IMR-90 (cell line): Measurements from ENCODE around the gene BLVRA. TPM values are rescaled to one million over a fixed set of nuclear protein-coding genes. Genes with fewer than 3 reads are reported as not detected.

ENCODE experiments used
- ATAC-seq: fragments of 200-7000 bp; cut with Tn5 transposase; 2 replicates; pipeline ENCODE4 v1.9.1; 2020; ENCODE audit warnings: low read depth, mild to moderate bottlenecking, moderate library complexity
- BruUV-seq: library from RNA; stranded (reverse); fragments of 400-500 nt; replicated peaks from 2 replicates; lab custom pipeline; 2021; lab: Mats Ljungman, UMichigan
- CTCF ChIA-PET: fragments of 300-600 bp; formaldehyde crosslinking; extraction: SDS; loops from one replicate; lab custom pipeline; 2021; ENCODE audit warnings: antibody characterized with exemption; lab: Yijun Ruan, JAX
- POLR2A ChIA-PET: fragments of 300-600 bp; sonication (Branson Sonifier 250); formaldehyde crosslinking; loops from one replicate; lab custom pipeline; 2022; ENCODE audit warnings: antibody characterized with exemption; ENCODE audit not compliant: unreplicated experiment; lab: Charles Lee
- DNase-seq: peaks from one replicate; pipeline ENCODE4 v3.0.0; 2013
- H2AFZ ChIP-seq: replicated peaks from 2 replicates; pipeline ENCODE3; 2013; ENCODE audit warnings: low read length, mild to moderate bottlenecking; ENCODE audit not compliant: poor library complexity
- H2AK5ac ChIP-seq: 2 replicates; pipeline ENCODE4 v1.6.1; 2013; ENCODE audit warnings: low read depth, low read length, inconsistent platforms
- H2AK9ac ChIP-seq: replicated peaks from 2 replicates; pipeline ENCODE3; 2013; ENCODE audit warnings: mild to moderate bottlenecking, low read depth, low read length, moderate library complexity; ENCODE audit not compliant: poor library complexity
- H2BK120ac ChIP-seq: 2 replicates; pipeline ENCODE4 v1.6.1; 2013; ENCODE audit warnings: low read depth, low read length, inconsistent platforms
- H2BK15ac ChIP-seq: 3 replicates; pipeline ENCODE4 v1.6.1; 2013; ENCODE audit warnings: low read depth, low read length, inconsistent platforms
- H2BK20ac ChIP-seq: 2 replicates; pipeline ENCODE4 v1.6.1; 2013; ENCODE audit warnings: low read depth, mild to moderate bottlenecking, inconsistent platforms, low read length, moderate library complexity
- H2BK5ac ChIP-seq: 2 replicates; pipeline ENCODE4 v1.6.1; 2013; ENCODE audit warnings: mild to moderate bottlenecking, low read depth, low read length, inconsistent platforms; ENCODE audit not compliant: poor library complexity, severe bottlenecking
- H3K14ac ChIP-seq: replicated peaks from 2 replicates; pipeline ENCODE4 v1.6.1; 2013; ENCODE audit warnings: low read depth, low read length, inconsistent platforms
- H3K18ac ChIP-seq: 2 replicates; pipeline ENCODE4 v1.6.1; 2013; ENCODE audit warnings: low read depth, low read length, control low read depth
- H3K23ac ChIP-seq: 2 replicates; pipeline ENCODE4 v1.6.1; 2013; ENCODE audit warnings: low read depth, low read length, inconsistent platforms
- H3K27ac ChIP-seq: 2 replicates; pipeline ENCODE4 v1.5.1; 2013; ENCODE audit warnings: mild to moderate bottlenecking, control low read depth, low read length; ENCODE audit not compliant: insufficient read depth
- H3K27me3 ChIP-seq: 2 replicates; pipeline ENCODE4 v1.6.1; 2013; ENCODE audit warnings: low read length; ENCODE audit not compliant: control insufficient read depth, insufficient read depth
- H3K36me3 ChIP-seq: 2 replicates; pipeline ENCODE4 v1.6.1; 2013; ENCODE audit warnings: low read length, mixed read lengths; ENCODE audit not compliant: control insufficient read depth, insufficient read depth
- H3K4ac ChIP-seq: 2 replicates; pipeline ENCODE4 v1.6.1; 2013; ENCODE audit warnings: low read depth, low read length, inconsistent platforms
- H3K4me1 ChIP-seq: 2 replicates; pipeline ENCODE4 v1.6.1; 2013; ENCODE audit warnings: low read length, mixed read lengths; ENCODE audit not compliant: control insufficient read depth, insufficient read depth
- H3K4me2 ChIP-seq: 2 replicates; pipeline ENCODE4 v1.6.1; 2013; ENCODE audit warnings: low read depth, mild to moderate bottlenecking, control low read depth, low read length, moderate library complexity
- H3K4me3 ChIP-seq: 2 replicates; pipeline ENCODE4 v1.5.1; 2013; ENCODE audit warnings: low read depth, mild to moderate bottlenecking, control low read depth, low read length, moderate library complexity; ENCODE audit not compliant: insufficient read depth
- H3K56ac ChIP-seq: 2 replicates; pipeline ENCODE4 v1.6.1; 2013; ENCODE audit warnings: low read length, inconsistent platforms; ENCODE audit not compliant: insufficient read depth; ENCODE audit errors: extremely low read depth
- H3K79me1 ChIP-seq, 2 experiments: 2 replicates each; pipeline ENCODE4 v1.6.1; 2013; ENCODE audit warnings: low read length in 2 of 2, inconsistent platforms in 1 of 2, low read depth in 1 of 2
- H3K9ac ChIP-seq: 2 replicates; pipeline ENCODE4 v1.6.1; 2013; ENCODE audit warnings: low read depth, low read length, control low read depth
- H3K9me1 ChIP-seq: 2 replicates; pipeline ENCODE4 v1.6.1; 2013; ENCODE audit warnings: low read length, inconsistent platforms; ENCODE audit not compliant: insufficient read depth
- H3K9me3 ChIP-seq: 2 replicates; pipeline ENCODE4 v1.6.1; 2013; ENCODE audit warnings: low read length; ENCODE audit not compliant: control insufficient read depth, insufficient read depth
- H4K20me1 ChIP-seq: 2 replicates; pipeline ENCODE4 v1.6.1; 2013; ENCODE audit warnings: low read length, inconsistent platforms; ENCODE audit not compliant: insufficient read depth
- H4K5ac ChIP-seq: 2 replicates; pipeline ENCODE4 v1.6.1; 2013; ENCODE audit warnings: mild to moderate bottlenecking, low read depth, low read length, control low read depth
- H4K8ac ChIP-seq, 2 experiments: 2 replicates each; pipeline ENCODE4 v1.6.1; 2013; ENCODE audit warnings: low read depth in 2 of 2, low read length in 2 of 2, control low read depth in 1 of 2, inconsistent platforms in 1 of 2
- H4K91ac ChIP-seq: 2 replicates; pipeline ENCODE4 v1.6.1; 2013; ENCODE audit warnings: low read depth, low read length, inconsistent platforms; ENCODE audit not compliant: insufficient read depth
- CEBPB ChIP-seq: IDR thresholded peaks from 2 replicates; pipeline ENCODE4 v1.6.1; 2012; ENCODE audit warnings: low read depth, low read length, improper control_type of control experiment
- CTCF ChIP-seq: conservative IDR thresholded peaks from 2 replicates; pipeline ENCODE4 v1.5.1; 2012; ENCODE audit warnings: mild to moderate bottlenecking, low read depth, low read length, improper control_type of control experiment
- ELK1 ChIP-seq: fragments of 150-350 bp; IDR thresholded peaks from 2 replicates; pipeline ENCODE4 v1.6.1; 2016; ENCODE audit warnings: low read depth, mild to moderate bottlenecking, low read length, moderate library complexity, borderline replicate concordance
- FOS ChIP-seq: fragments of 150-350 bp; IDR thresholded peaks from 2 replicates; pipeline ENCODE4 v1.6.1; 2016; ENCODE audit warnings: low read depth, low read length
- MAFK ChIP-seq: IDR thresholded peaks from 2 replicates; pipeline ENCODE4 v1.6.1; 2012; ENCODE audit warnings: low read depth, low read length, improper control_type of control experiment
- MAZ ChIP-seq: IDR thresholded peaks from 2 replicates; pipeline ENCODE4 v1.6.1; 2012; ENCODE audit warnings: low read depth, mild to moderate bottlenecking, low read length, improper control_type of control experiment, moderate library complexity, borderline replicate concordance
- NFE2L2 ChIP-seq: fragments of 150-350 bp; IDR thresholded peaks from 2 replicates; pipeline ENCODE4 v1.6.1; 2016; ENCODE audit warnings: low read depth, mild to moderate bottlenecking, low read length
- RCOR1 ChIP-seq: IDR thresholded peaks from 2 replicates; pipeline ENCODE4 v1.6.1; 2012; ENCODE audit warnings: mild to moderate bottlenecking, low read length, improper control_type of control experiment; ENCODE audit not compliant: insufficient replicate concordance
- RFX5 ChIP-seq: IDR thresholded peaks from 2 replicates; pipeline ENCODE4 v1.8.0; 2012; ENCODE audit warnings: low read depth, mild to moderate bottlenecking, low read length, moderate library complexity
- SMC3 ChIP-seq: fragments of 150-350 bp; IDR thresholded peaks from 2 replicates; pipeline ENCODE4 v1.6.1; 2016; ENCODE audit warnings: low read depth, mild to moderate bottlenecking, antibody characterized with exemption, low read length, moderate library complexity
- USF2 ChIP-seq: fragments of 150-350 bp; IDR thresholded peaks from 2 replicates; pipeline ENCODE4 v1.6.1; 2017; ENCODE audit warnings: mild to moderate bottlenecking, antibody characterized with exemption, low read length, low read depth
- WGBS, 2 experiments: methylation state at CpG; one replicate each; pipeline versions ENCODE4 v1.1.5 to v1.1.7; 2013; ENCODE audit warnings: missing lambda C conversion rate in 2 of 2; ENCODE audit not compliant: insufficient read length in 1 of 2; ENCODE audit errors: extremely low coverage in 2 of 2; 5-methylcytosine and 5-hydroxymethylcytosine counted together
- dilution Hi-C: fragments of 300-500 bp; cut with HindIII; formaldehyde crosslinking; loops from one replicate; pipeline ENCODE4 v1.14.3; 2018; ENCODE audit warnings: low sequenced_read_pairs; ENCODE audit not compliant: unreplicated experiment
- in situ Hi-C: fragments of 300-500 bp; cut with MboI; formaldehyde crosslinking; loops from 3 replicates; pipeline ENCODE4 v1.14.3; 2019; ENCODE audit warnings: low sequenced_read_pairs, inconsistent platforms, mixed read lengths
- intact Hi-C: fragments of 100-400 bp; cut with micrococcal nuclease; formaldehyde crosslinking; loops from 2 replicates; pipeline ENCODE4 v1.10.0; 2022
- polyA plus RNA-seq, 3 experiments: library from polyadenylated mRNA; depleted of rRNA; stranded (reverse); fragments of >200 nt; gene quantifications; 2 replicates each; pipeline ENCODE4 v1.2.3, GENCODE V29; 2012; ENCODE audit warnings: low replicate concordance in 1 of 3
- total RNA-seq: library from RNA; depleted of rRNA; stranded (reverse); fragments of >200 nt; gene quantifications from 2 replicates; pipeline ENCODE4 v1.2.3, GENCODE V29; 2012

Gene BLVRA
- total and polyA plus RNA-seq, 2 of the 4 experiments (the other 2 are of a cell fraction) = 32.3 to 47.1 TPM

- no peak overlapping the region for H3K4me3 ChIP-seq
- no peak overlapping the region for H3K4ac ChIP-seq
- H3K36me3 ChIP-seq = peaks cover 4% of the 10 kb centered on the region; the same call in 1 of the 2 replicates
- no peak overlapping the region for H2AK9ac ChIP-seq
- no peak overlapping the region for H2AK5ac ChIP-seq
- no peak for ATAC-seq
- no peak overlapping the region for H3K27ac ChIP-seq
- peaks cover 0 to 3% of the 10 kb centered on the region in 2 experiments; a peak in 1 of 4 replicates for H3K79me1 ChIP-seq
- intact Hi-C loops (no loop called here), in situ Hi-C loops (no loop called here), dilution Hi-C loops (no loop called here)
- peaks cover 5% of the 10 kb centered on the region for H3K4me1 ChIP-seq
- H4K20me1 ChIP-seq = no peaks in the 10 kb centered on the region
- H3K9ac ChIP-seq = no peak overlapping the region
- no peaks in the 10 kb centered on the region for H3K9me3 ChIP-seq
- H2BK120ac ChIP-seq = no peak overlapping the region
- H2BK20ac ChIP-seq = no peak overlapping the region
- H3K14ac ChIP-seq = no peak overlapping the region
- H4K8ac ChIP-seq = no peak overlapping the region
- no peak for TF ChIP-seq RFX5
- no peak for TF ChIP-seq USF2
- no peak for TF ChIP-seq CEBPB
- TF ChIP-seq MAFK = no peak
- TF ChIP-seq FOS = no peak
- TF ChIP-seq MAZ = no peak
- no peak for TF ChIP-seq NFE2L2
- TF ChIP-seq CTCF = no peak
- TF ChIP-seq SMC3 = no peak
- TF ChIP-seq RCOR1 = no peak
- TF ChIP-seq ELK1 = no peak
- POLR2A ChIA-PET = no interaction called here
- no peak overlapping the region for H4K91ac ChIP-seq
- H3K9me1 ChIP-seq = peaks cover 3% of the 10 kb centered on the region; the same call in 1 of the 2 replicates
- no peak overlapping the region for H2BK5ac ChIP-seq
- no peaks in the 10 kb centered on the region for H3K27me3 ChIP-seq
- H3K4me2 ChIP-seq = no peak overlapping the region
- no peak overlapping the region for H3K23ac ChIP-seq
- H3K18ac ChIP-seq = no peak overlapping the region
- CTCF ChIA-PET = no interaction called here
- no peak overlapping the region for H2BK15ac ChIP-seq
- WGBS, 2 experiments = no CpG with 5 or more reads among the region's 4 CpGs
- H4K5ac ChIP-seq = no peak overlapping the region
- no peak overlapping the region for H3K56ac ChIP-seq
- no peak for DNase-seq
- no TSS peak for BruUV-seq
- H2AFZ ChIP-seq = no peak overlapping the region
These were observed 10.4 kb downstream of the BLVRA start for GRCh38 chr7:43768887-43769272.
